Peyer's patch (tissue), 4 donors: ENCODE measurements around the gene XRCC1.

Experiments used
- CTCF ChIP-seq, 6 experiments: fragments of 450-650 bp in 4 of 6; fragments of 200-600 bp in 2 of 6; sonication (generic) in 1 of 6; IDR thresholded peaks; one replicate each; pipeline ENCODE4 v1.5.1; 2017 to 2019; ENCODE audit warnings: antibody characterized with exemption in 6 of 6, mild to moderate bottlenecking in 3 of 6, moderate library complexity in 1 of 6
- POLR2A ChIP-seq, 2 donors: fragments of 450-650 bp; IDR thresholded peaks; one replicate each; pipeline ENCODE4 v1.5.1; 2017; ENCODE audit warnings: antibody characterized with exemption in 2 of 2, mild to moderate bottlenecking in 2 of 2, moderate library complexity in 2 of 2

- no peak for TF ChIP-seq CTCF (IDR thresholded peaks at IDR 0.05)
- TF ChIP-seq POLR2A (IDR thresholded peaks at IDR 0.05): no peak
These were observed 49.2 kb downstream of the XRCC1 start for GRCh38 chr19:43525836-43526771.
